Panc1 (cell line): ENCODE results near the gene GNAI2. TPM values are rescaled to one million over a fixed set of nuclear protein-coding genes. Genes with fewer than 3 reads are reported as not detected.

ENCODE experiments used
- ATAC-seq: fragments of 200-7000 bp; cut with Tn5 transposase; 2 replicates; pipeline ENCODE4 v1.9.1; 2020; ENCODE audit warnings: mild to moderate bottlenecking, moderate library complexity
- BruUV-seq: library from RNA; stranded (reverse); fragments of 400-500 nt; replicated peaks from 2 replicates; lab custom pipeline; 2021; lab: Mats Ljungman, UMichigan
- CTCF ChIA-PET: fragments of 300-600 bp; sonication (Branson Sonifier 250); formaldehyde crosslinking; loops from one replicate; lab custom pipeline; 2022; ENCODE audit warnings: antibody characterized with exemption; lab: Charles Lee
- POLR2A ChIA-PET: fragments of 300-600 bp; sonication (Branson Sonifier 250); formaldehyde crosslinking; loops from one replicate; lab custom pipeline; 2022; ENCODE audit warnings: antibody characterized with exemption; lab: Charles Lee
- DNase-seq: peaks from one replicate; pipeline ENCODE4 v3.0.0-alpha.2; 2010; ENCODE audit warnings: low read depth, low spot score
- H3K27ac ChIP-seq: 2 replicates; pipeline ENCODE4 v1.5.1; 2011; ENCODE audit warnings: mild to moderate bottlenecking, low read length, inconsistent platforms
- H3K27me3 ChIP-seq: fragments of 200-500 bp; sonication (Bioruptor generic); 2 replicates; pipeline ENCODE4 v1.6.0; 2014; ENCODE audit warnings: low read length, inconsistent platforms; ENCODE audit not compliant: control insufficient read depth, insufficient read depth
- H3K36me3 ChIP-seq: fragments of 200-500 bp; sonication (Bioruptor generic); 2 replicates; pipeline ENCODE4 v1.5.1; 2014; ENCODE audit warnings: inconsistent platforms, mild to moderate bottlenecking, low read length, moderate library complexity; ENCODE audit not compliant: control insufficient read depth, insufficient read depth
- H3K4me1 ChIP-seq: 2 replicates; pipeline ENCODE4 v1.5.1; 2011; ENCODE audit warnings: inconsistent platforms, mild to moderate bottlenecking, low read length, moderate library complexity; ENCODE audit not compliant: control insufficient read depth, insufficient read depth
- H3K4me3 ChIP-seq, 2 experiments: 2 replicates each; pipeline ENCODE4 v1.5.1; 2011 to 2012; ENCODE audit warnings: low read depth in 2 of 2, low read length in 2 of 2, mild to moderate bottlenecking in 2 of 2, inconsistent platforms in 1 of 2, moderate library complexity in 1 of 2
- H3K9me3 ChIP-seq: fragments of 200-500 bp; sonication (Bioruptor generic); 2 replicates; pipeline ENCODE4 v1.5.1; 2014; ENCODE audit warnings: low read depth, mild to moderate bottlenecking, inconsistent platforms, low read length, moderate library complexity; ENCODE audit not compliant: control insufficient read depth, insufficient read depth
- POLR2AphosphoS5 ChIP-seq: IDR thresholded peaks from 2 replicates; pipeline ENCODE4 v1.6.1; 2012; ENCODE audit warnings: mild to moderate bottlenecking, low read depth, low read length, moderate library complexity
- SIN3A ChIP-seq: IDR thresholded peaks from 2 replicates; pipeline ENCODE4 v1.6.1; 2012; ENCODE audit warnings: low read depth, mild to moderate bottlenecking, low read length, moderate library complexity, borderline replicate concordance; ENCODE audit not compliant: insufficient read depth
- TCF7L2 ChIP-seq: IDR thresholded peaks from 2 replicates; pipeline ENCODE4 v1.6.1; 2011; ENCODE audit warnings: mild to moderate bottlenecking, low read depth, low read length, inconsistent platforms
- in situ Hi-C: cut with HindIII; loops from 2 replicates; pipeline ENCODE4 v1.10.0; 2016; ENCODE audit warnings: low sequenced_read_pairs, low pct_unique_long_range_greater_than_20kb
- intact Hi-C: fragments of 100-400 bp; cut with micrococcal nuclease; formaldehyde crosslinking; loops from one replicate; pipeline ENCODE4 v1.10.0; 2022; ENCODE audit not compliant: unreplicated experiment
- total RNA-seq: library from RNA; stranded (reverse); gene quantifications from one replicate; pipeline ENCODE4 v1.2.1, GENCODE V29; 2021; ENCODE audit not compliant: unreplicated experiment
- TF ChIP-seq, protein P1 (sequence below): fragments of 450-650 bp; IDR thresholded peaks from 2 replicates; pipeline ENCODE4 v1.5.1; 2017; ENCODE audit warnings: mild to moderate bottlenecking
- TF ChIP-seq, protein P2 (sequence below), 2 experiments: IDR thresholded peaks; 2 replicates each; pipeline ENCODE4 v1.6.1; 2011 to 2012; ENCODE audit warnings: low read depth in 2 of 2, control low read depth in 1 of 2, low read length in 1 of 2, mild to moderate bottlenecking in 1 of 2, moderate library complexity in 1 of 2; ENCODE audit not compliant: insufficient read depth in 1 of 2

GNAI2 gene
- total RNA-seq, 1 experiment from 2014 or later, result 170 TPM

DNA sequence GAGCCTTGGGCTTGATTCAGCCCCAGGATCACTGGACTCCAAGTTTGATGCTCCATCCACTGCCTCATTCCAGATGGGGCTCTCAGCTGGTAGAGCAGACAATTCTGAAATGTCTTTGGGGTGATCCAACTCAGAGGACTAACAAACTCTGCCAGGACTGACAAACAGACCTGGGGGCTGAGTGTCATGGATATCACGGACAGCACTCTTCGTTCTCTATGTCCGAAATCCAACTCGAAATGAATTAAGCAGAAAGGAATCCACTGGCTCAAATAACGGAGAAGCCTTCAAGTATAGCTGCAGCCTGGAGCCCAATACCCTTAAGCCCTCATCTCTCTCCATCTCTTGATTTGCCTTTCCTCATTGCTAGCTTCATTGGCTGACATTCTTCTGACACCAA lies 16.7 kb upstream of the GNAI2 start:
- H3K4me1 ChIP-seq, result no peaks in the 10 kb centered on the region
- TF ChIP-seq, protein P1, sequence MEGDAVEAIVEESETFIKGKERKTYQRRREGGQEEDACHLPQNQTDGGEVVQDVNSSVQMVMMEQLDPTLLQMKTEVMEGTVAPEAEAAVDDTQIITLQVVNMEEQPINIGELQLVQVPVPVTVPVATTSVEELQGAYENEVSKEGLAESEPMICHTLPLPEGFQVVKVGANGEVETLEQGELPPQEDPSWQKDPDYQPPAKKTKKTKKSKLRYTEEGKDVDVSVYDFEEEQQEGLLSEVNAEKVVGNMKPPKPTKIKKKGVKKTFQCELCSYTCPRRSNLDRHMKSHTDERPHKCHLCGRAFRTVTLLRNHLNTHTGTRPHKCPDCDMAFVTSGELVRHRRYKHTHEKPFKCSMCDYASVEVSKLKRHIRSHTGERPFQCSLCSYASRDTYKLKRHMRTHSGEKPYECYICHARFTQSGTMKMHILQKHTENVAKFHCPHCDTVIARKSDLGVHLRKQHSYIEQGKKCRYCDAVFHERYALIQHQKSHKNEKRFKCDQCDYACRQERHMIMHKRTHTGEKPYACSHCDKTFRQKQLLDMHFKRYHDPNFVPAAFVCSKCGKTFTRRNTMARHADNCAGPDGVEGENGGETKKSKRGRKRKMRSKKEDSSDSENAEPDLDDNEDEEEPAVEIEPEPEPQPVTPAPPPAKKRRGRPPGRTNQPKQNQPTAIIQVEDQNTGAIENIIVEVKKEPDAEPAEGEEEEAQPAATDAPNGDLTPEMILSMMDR, result no peak
- TF ChIP-seq, protein P2, sequence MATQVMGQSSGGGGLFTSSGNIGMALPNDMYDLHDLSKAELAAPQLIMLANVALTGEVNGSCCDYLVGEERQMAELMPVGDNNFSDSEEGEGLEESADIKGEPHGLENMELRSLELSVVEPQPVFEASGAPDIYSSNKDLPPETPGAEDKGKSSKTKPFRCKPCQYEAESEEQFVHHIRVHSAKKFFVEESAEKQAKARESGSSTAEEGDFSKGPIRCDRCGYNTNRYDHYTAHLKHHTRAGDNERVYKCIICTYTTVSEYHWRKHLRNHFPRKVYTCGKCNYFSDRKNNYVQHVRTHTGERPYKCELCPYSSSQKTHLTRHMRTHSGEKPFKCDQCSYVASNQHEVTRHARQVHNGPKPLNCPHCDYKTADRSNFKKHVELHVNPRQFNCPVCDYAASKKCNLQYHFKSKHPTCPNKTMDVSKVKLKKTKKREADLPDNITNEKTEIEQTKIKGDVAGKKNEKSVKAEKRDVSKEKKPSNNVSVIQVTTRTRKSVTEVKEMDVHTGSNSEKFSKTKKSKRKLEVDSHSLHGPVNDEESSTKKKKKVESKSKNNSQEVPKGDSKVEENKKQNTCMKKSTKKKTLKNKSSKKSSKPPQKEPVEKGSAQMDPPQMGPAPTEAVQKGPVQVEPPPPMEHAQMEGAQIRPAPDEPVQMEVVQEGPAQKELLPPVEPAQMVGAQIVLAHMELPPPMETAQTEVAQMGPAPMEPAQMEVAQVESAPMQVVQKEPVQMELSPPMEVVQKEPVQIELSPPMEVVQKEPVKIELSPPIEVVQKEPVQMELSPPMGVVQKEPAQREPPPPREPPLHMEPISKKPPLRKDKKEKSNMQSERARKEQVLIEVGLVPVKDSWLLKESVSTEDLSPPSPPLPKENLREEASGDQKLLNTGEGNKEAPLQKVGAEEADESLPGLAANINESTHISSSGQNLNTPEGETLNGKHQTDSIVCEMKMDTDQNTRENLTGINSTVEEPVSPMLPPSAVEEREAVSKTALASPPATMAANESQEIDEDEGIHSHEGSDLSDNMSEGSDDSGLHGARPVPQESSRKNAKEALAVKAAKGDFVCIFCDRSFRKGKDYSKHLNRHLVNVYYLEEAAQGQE (IDR thresholded peaks at IDR 0.05; ENCODE audit: insufficient read depth in 1 of 2, low read depth in 2 of 2, low read length in 1 of 2), result no peak
- TF ChIP-seq POLR2AphosphoS5 (no peak), SIN3A (no peak), TCF7L2 (no peak)
- in situ Hi-C loops, result no loop called here
- POLR2A ChIA-PET, result interaction anchor here (0.5 kb wide), 1 partner anchor 26 kb away, joined by 5 read pairs; no protein-coding TSS in a partner anchor
- BruUV-seq, result no TSS peak
- H3K27ac ChIP-seq, result no peak overlapping the region
- intact Hi-C loops, result no loop called here
- ATAC-seq (no peak), DNase-seq (no peak)
- CTCF ChIA-PET, result no interaction called here
- no peaks in the 10 kb centered on the region for H3K36me3 ChIP-seq
- no peaks in the 10 kb centered on the region for H3K27me3 ChIP-seq
- no peak overlapping the region for H3K4me3 ChIP-seq
- no peaks in the 10 kb centered on the region for H3K9me3 ChIP-seq

DNA sequence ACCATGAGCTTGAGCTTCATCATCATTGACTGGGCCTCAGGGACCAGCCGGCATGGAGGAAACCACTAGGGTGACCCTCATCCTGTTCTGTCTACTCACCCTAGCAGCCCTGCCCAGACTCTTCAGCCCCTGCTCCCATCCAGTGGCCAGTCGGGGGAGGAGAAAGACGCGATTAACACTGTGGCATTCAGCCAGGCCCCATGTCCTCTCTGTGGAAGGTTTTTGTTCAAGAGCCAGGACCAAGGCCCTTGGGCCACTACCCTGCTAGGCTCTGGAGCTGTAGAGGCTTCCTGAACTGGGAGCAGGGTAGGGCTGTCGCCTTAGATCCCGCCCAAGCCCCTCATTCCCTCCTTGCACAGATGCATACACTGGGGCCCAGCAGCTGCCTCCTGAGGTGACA lies 15.9 kb upstream of the GNAI2 start:
- Histone ChIP-seq H3K4me1 (no peaks in the 10 kb centered on the region), H3K36me3 (no peaks in the 10 kb centered on the region), H3K9me3 (no peaks in the 10 kb centered on the region), H3K27me3 (no peaks in the 10 kb centered on the region), H3K27ac (no peak overlapping the region), H3K4me3 (no peak overlapping the region)
- intact Hi-C loops (no loop called here), in situ Hi-C loops (no loop called here)
- ATAC-seq (no peak), DNase-seq (no peak)
- BruUV-seq, result no TSS peak
- ChIA-PET CTCF (no interaction called here), POLR2A (no interaction called here)
- TF ChIP-seq SIN3A (no peak), POLR2AphosphoS5 (no peak), TCF7L2 (no peak)
- TF ChIP-seq, protein P1, result no peak
- TF ChIP-seq, protein P2 (IDR thresholded peaks at IDR 0.05; ENCODE audit: insufficient read depth in 1 of 2, low read depth in 2 of 2, low read length in 1 of 2), result no peak
